GM15510 (cell line): ENCODE data around the gene MAP9.

ENCODE experiments used
- POLR2A ChIP-seq: IDR thresholded peaks from 3 replicates; pipeline ENCODE4 v1.6.1; 2011; ENCODE audit warnings: borderline replicate concordance; ENCODE audit not compliant: insufficient read length; ENCODE audit errors: extremely low read depth

Gene MAP9

DNA sequence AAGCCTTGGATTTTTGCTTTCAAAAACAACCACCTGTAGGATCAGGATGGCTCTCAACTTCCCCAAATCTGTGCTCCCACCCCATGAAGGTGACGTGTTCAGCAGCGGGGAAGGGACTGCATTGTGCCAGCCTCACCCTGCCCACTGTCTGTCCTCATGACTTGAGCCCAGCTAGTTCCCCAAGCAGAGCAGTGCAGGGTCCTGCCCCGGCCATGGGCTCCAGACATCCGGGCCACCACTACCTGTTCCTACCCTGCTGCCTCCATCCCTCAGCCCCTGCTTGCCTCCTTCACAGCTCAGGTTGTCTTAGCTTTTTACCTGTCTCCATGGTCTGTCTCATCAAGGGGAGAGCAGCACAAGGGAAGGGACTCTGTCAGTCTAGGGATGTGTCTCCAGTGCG lies 11.4 kb upstream of the MAP9 start:
- TF ChIP-seq POLR2A: no peak

- no peak for TF ChIP-seq POLR2A
These were observed 6.8 kb upstream of the MAP9 start for GRCh38 chr4:155383541-155383940.

- TF ChIP-seq POLR2A: no peak
These were observed 511 bp upstream of the MAP9 start for GRCh38 chr4:155377276-155377675.

GRCh38 chr4:155371432-155372043 lies 5.2 kb downstream of the MAP9 start:
- no peak for TF ChIP-seq POLR2A

DNA sequence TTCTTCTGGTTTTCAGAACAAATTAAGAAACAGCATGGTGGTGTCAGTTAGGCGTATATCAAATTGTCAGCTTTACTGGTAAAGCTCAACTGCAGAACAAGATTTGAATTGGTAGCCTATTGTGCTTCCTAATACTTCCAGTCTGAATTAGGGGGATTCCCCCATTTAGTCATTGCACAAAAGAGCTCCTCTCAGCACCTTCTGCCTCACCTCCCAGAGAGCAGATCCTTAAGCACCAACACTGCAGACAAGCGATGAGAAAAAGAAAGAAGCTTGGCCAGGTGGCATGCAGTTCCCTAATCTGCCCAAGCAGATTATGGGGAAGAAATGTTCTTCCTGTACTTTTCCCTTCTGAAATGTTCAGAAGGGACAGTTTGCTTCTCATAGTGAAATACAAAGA lies 9.2 kb downstream of the MAP9 start:
- no peak for TF ChIP-seq POLR2A

- no peak for TF ChIP-seq POLR2A
These were observed 22.7 kb downstream of the MAP9 start for GRCh38 chr4:155353923-155354540.

GRCh38 chr4:155342142-155342541 lies 34.6 kb downstream of the MAP9 start:
- TF ChIP-seq POLR2A: no peak

GRCh38 chr4:155339999-155340398 lies 36.8 kb downstream of the MAP9 start:
- no peak for TF ChIP-seq POLR2A

DNA sequence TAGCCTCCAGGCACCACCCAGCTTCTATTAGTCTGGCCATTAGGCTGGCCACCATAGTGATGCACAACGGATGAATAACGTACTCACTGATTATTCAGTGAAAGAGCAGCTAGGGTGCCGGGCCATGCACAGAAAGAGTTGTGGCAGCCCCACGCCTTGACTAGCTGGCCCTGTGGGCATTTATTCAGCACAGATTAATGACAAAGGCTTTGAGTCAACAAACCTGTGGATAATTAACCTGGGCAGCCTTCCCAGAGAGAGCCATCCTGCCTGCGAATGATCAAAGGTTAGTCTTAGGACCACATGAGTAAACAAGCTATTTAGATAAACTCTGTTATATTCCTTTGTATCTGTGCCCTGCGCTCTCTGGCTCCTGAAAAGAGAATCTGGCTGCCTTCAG lies 37.2 kb downstream of the MAP9 start:
- no peak for TF ChIP-seq POLR2A

DNA sequence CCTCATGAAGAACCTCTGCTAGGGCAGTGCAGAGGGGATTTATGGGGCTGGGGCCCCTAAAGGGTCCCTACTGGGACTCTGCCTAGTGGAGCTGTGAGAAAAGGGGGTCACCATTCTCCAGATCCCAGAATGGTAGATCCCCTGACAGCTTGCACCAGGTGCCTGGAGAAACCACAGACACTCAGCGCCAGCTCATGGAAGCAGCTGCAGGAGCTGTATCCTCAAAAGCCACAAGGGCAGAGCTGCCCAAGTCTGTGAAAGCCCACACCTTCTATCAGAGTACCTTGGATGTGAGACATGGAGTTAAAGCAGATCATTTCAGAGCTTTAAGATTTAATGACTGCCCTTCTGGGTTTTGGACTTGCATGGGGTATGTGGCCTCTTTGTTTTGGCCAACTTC lies 38.6 kb downstream of the MAP9 start:
- no peak for TF ChIP-seq POLR2A

DNA sequence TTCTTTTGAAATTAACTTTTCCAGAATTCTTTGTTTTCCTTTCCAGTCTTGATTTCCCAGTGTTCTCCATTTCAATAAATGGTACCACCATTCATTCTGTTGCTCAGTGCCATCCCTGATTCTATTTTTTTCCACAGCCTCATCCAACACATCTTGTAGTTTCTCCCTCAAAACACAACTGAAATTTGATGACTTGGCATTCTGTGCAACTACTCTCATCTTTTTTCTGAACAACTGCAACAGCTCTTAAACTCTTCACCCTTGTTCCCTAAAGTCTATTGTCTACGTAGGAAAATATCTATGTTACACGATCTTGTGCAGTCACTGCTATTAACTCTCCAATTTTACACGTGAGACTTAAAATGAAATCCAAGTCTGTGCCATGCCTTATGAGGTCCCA lies 40.5 kb downstream of the MAP9 start:
- TF ChIP-seq POLR2A: no peak

GRCh38 chr4:155331478-155331877 lies 45.3 kb downstream of the MAP9 start:
- no peak for TF ChIP-seq POLR2A

GRCh38 chr4:155322782-155323181 lies 54.0 kb downstream of the MAP9 start:
- no peak for TF ChIP-seq POLR2A

- TF ChIP-seq POLR2A: no peak
These were observed 55.8 kb downstream of the MAP9 start for GRCh38 chr4:155321006-155321405.

- TF ChIP-seq POLR2A: no peak
These were observed 57.2 kb downstream of the MAP9 start for GRCh38 chr4:155319516-155319915.

DNA sequence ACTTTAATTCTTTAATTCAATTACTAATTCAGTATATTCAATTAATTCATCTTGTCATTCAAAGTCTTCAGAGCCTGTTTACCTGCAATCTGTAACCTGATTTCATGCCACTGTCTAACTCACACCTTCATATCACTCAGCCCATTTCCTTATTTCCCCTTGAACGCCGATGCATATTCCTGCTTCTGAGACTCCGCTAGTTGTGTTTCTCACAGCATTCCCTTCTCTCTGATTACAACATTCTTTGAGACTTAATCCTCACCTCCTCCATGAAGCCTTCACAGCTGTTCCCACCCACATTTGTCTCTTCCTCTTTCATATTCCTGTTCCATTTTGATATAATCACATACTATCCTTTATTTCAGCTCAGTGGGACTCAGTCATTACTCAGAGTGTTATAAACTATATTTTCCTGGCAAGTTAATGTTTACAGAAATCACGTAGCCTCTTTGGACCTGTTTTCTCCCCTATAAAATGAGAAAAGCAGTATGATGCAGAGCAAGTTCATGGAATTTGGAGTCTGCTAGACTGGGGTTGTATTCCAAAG lies 69.0 kb downstream of the MAP9 start:
- no peak for TF ChIP-seq POLR2A
